SK-N-MC (cell line): ENCODE results near the gene LPIN1.

Experiments used
- EZH2 ChIP-seq: fragments of 200-600 bp; sonication (generic); IDR thresholded peaks from one replicate; pipeline ENCODE4 v1.6.1; 2017; ENCODE audit warnings: antibody characterized with exemption
- POLR2AphosphoS5 ChIP-seq: IDR thresholded peaks from 2 replicates; pipeline ENCODE4 v1.6.1; 2012; ENCODE audit warnings: mild to moderate bottlenecking, low read depth, low read length, borderline replicate concordance

- no peak for TF ChIP-seq EZH2
- TF ChIP-seq POLR2AphosphoS5, result no peak
Observed at GRCh38 chr2:11729362-11730212, 16.8 kb upstream of the LPIN1 start.
